ENCODE results near the gene DACH1.

- TF ChIP-seq CTCF (IDR thresholded peaks at IDR 0.05; ENCODE audit: low read depth, low read length) (no peak), EZH2phosphoT487 (IDR thresholded peaks at IDR 0.05; ENCODE audit: low read depth) (no peak)
These were observed 260.2 kb downstream of the DACH1 start for GRCh38 chr13:71606818-71607217.
